K562 (cell line): ENCODE data around the gene G6PD. TPM values are rescaled to one million over a fixed set of nuclear protein-coding genes. Genes with fewer than 3 reads are reported as not detected.

Experiments used
- ATF3 ChIP-seq, 2 experiments: fragments of 450-650 bp in 1 of 2; sonication (generic) in 1 of 2; formaldehyde crosslinking in 1 of 2; IDR thresholded peaks in 1 of 2; conservative IDR thresholded peaks in 1 of 2; 2 replicates each; pipeline versions ENCODE4 v1.6.1 to v1.8.1; 2016 to 2023; ENCODE audit warnings: mild to moderate bottlenecking in 2 of 2, moderate library complexity in 2 of 2, inconsistent platforms in 1 of 2, missing genetic modification reagents in 1 of 2
- CAMTA2 ChIP-seq: fragments of 250-450 bp; sonication (Bioruptor Pico); conservative IDR thresholded peaks from 2 replicates; pipeline ENCODE4 v1.5.1; 2022
- CBFB ChIP-seq: sonication (generic); formaldehyde crosslinking; IDR thresholded peaks from 2 replicates; pipeline ENCODE4 v1.4.0; 2020; ENCODE audit warnings: mild to moderate bottlenecking, missing genetic modification reagents
- CBX3 ChIP-seq, 2 experiments: IDR thresholded peaks; 1 replicate in 1 of 2; 2 replicates in 1 of 2; pipeline ENCODE4 v1.6.1; 2012; ENCODE audit warnings: inconsistent platforms in 2 of 2, low read length in 2 of 2, borderline replicate concordance in 1 of 2, control low read depth in 1 of 2
- ESRRA ChIP-seq: fragments of 450-650 bp; IDR thresholded peaks from 2 replicates; pipeline ENCODE4 v1.6.1; 2014; ENCODE audit warnings: low read depth, mild to moderate bottlenecking, moderate library complexity, borderline replicate concordance
- FOXK2 ChIP-seq, 2 experiments: fragments of 450-650 bp; IDR thresholded peaks in 1 of 2; conservative IDR thresholded peaks in 1 of 2; 2 replicates each; pipeline ENCODE4 v1.6.1; 2016; ENCODE audit warnings: low read depth in 2 of 2, mild to moderate bottlenecking in 1 of 2
- HDAC3 ChIP-seq: fragments of 450-650 bp; IDR thresholded peaks from 2 replicates; pipeline ENCODE4 v1.6.1; 2018; ENCODE audit warnings: borderline replicate concordance, mild to moderate bottlenecking, moderate library complexity; ENCODE audit not compliant: partially characterized antibody
- MAFF ChIP-seq: IDR thresholded peaks from 2 replicates; pipeline ENCODE4 v1.6.1; 2012; ENCODE audit warnings: low read length, improper control_type of control experiment
- MAFK ChIP-seq: IDR thresholded peaks from 2 replicates; pipeline ENCODE4 v1.6.1; 2011; ENCODE audit warnings: low read length, improper control_type of control experiment
- MCM2 ChIP-seq: fragments of 450-650 bp; IDR thresholded peaks from 2 replicates; pipeline ENCODE4 v1.6.1; 2017; ENCODE audit warnings: low read depth, mild to moderate bottlenecking
- PTTG1 ChIP-seq: fragments of 450-650 bp; IDR thresholded peaks from 2 replicates; pipeline ENCODE4 v1.6.1; 2016; ENCODE audit warnings: low read depth, mild to moderate bottlenecking, missing genetic modification characterization, missing compliant biosample characterization
- RBM39 ChIP-seq: fragments of 200-400 bp; formaldehyde crosslinking; optimal IDR thresholded peaks from 2 replicates; pipeline ENCODE3; 2018; ENCODE audit warnings: low read depth, low read length
- SNAPC5 ChIP-seq: fragments of 250-450 bp; sonication (Bioruptor Pico); IDR thresholded peaks from 2 replicates; pipeline ENCODE4 v1.8.0; 2021; ENCODE audit warnings: moderate library complexity, mild to moderate bottlenecking, inconsistent platforms
- SP2 ChIP-seq: IDR thresholded peaks from 2 replicates; pipeline ENCODE4 v1.6.1; 2011; ENCODE audit warnings: mild to moderate bottlenecking, low read depth, low read length, moderate library complexity; ENCODE audit not compliant: poor library complexity, severe bottlenecking; ENCODE audit errors: extremely low read depth
- TARDBP ChIP-seq: fragments of 450-650 bp; IDR thresholded peaks from 2 replicates; pipeline ENCODE4 v1.6.1; 2016
- XRCC3 ChIP-seq: fragments of 450-650 bp; IDR thresholded peaks from 2 replicates; pipeline ENCODE4 v1.6.1; 2017; ENCODE audit warnings: mild to moderate bottlenecking, moderate library complexity
- ZNF23 ChIP-seq: fragments of 250-450 bp; sonication (Bioruptor Pico); IDR thresholded peaks from 2 replicates; pipeline ENCODE4 v1.4.0; 2020; ENCODE audit warnings: mild to moderate bottlenecking
- ZNF444 ChIP-seq: fragments of 250-450 bp; sonication (Bioruptor Pico); IDR thresholded peaks from 2 replicates; pipeline ENCODE4 v1.4.0; 2020; ENCODE audit warnings: mild to moderate bottlenecking, moderate library complexity
- ZNF668 ChIP-seq: fragments of 250-450 bp; sonication (Bioruptor Pico); IDR thresholded peaks from 2 replicates; pipeline ENCODE4 v1.8.0; 2022; ENCODE audit warnings: mild to moderate bottlenecking, inconsistent platforms
- ZNF740 ChIP-seq, 3 experiments: fragments of 200-800 bp in 1 of 3; sonication (Bioruptor generic) in 1 of 3; sonication (generic) in 1 of 3; formaldehyde crosslinking in 1 of 3; IDR thresholded peaks; 2 replicates each; pipeline versions ENCODE4 v1.6.1 to v1.8.0; 2016 to 2022; ENCODE audit warnings: mild to moderate bottlenecking in 2 of 3, missing compliant biosample characterization in 2 of 3, missing genetic modification characterization in 2 of 3, missing genetic modification reagents in 1 of 3
- polyA plus RNA-seq, 8 experiments: library from polyadenylated mRNA; depleted of rRNA in 4 of 8; stranded (reverse) in 5 of 8; unstranded in 3 of 8; fragments of >200 nt; fragmentation: Nextera tagmentation in 2 of 8; fragmentation: Illumina TruSeq in 1 of 8; extraction: Ambion mirVana in 2 of 8; extraction: Trizol in 1 of 8; gene quantifications; 2 replicates each; pipeline versions ENCODE4 v1.2.1 to v1.2.3, GENCODE V29; 2011 to 2014; ENCODE audit warnings: inconsistent platforms in 1 of 8, missing spikeins in 1 of 8
- total RNA-seq, 7 experiments: library from RNA; depleted of rRNA in 6 of 7; stranded (reverse); fragments of >200 nt in 6 of 7; fragmentation: Illumina TruSeq in 2 of 7; extraction: Trizol in 2 of 7; gene quantifications; 2 replicates each; pipeline versions ENCODE4 v1.2.1 to v1.2.3, GENCODE V29; 2011 to 2021; ENCODE audit warnings: low replicate concordance in 1 of 7
- TF ChIP-seq, protein P1 (sequence below): fragments of 450-650 bp; IDR thresholded peaks from 2 replicates; pipeline ENCODE4 v1.6.1; 2016
- TF ChIP-seq, protein P2 (sequence below), 2 experiments: IDR thresholded peaks in 1 of 2; conservative IDR thresholded peaks in 1 of 2; 2 replicates each; pipeline ENCODE4 v1.6.1; 2016; ENCODE audit warnings: low read depth in 2 of 2, mild to moderate bottlenecking in 1 of 2, missing compliant biosample characterization in 1 of 2, missing genetic modification characterization in 1 of 2, moderate library complexity in 1 of 2

G6PD gene
- total and polyA plus RNA-seq, 9 of the 15 experiments (the other 6 are each of a cell fraction or from before 2014, with no cell fraction given) = 2.9 to 222 (median 66.4) TPM

- TF ChIP-seq, protein P1, sequence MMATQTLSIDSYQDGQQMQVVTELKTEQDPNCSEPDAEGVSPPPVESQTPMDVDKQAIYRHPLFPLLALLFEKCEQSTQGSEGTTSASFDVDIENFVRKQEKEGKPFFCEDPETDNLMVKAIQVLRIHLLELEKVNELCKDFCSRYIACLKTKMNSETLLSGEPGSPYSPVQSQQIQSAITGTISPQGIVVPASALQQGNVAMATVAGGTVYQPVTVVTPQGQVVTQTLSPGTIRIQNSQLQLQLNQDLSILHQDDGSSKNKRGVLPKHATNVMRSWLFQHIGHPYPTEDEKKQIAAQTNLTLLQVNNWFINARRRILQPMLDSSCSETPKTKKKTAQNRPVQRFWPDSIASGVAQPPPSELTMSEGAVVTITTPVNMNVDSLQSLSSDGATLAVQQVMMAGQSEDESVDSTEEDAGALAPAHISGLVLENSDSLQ = 0 out of 2 replicates have a peak, but pooled peaks have one; percentile 15
- TF ChIP-seq XRCC3 (no peak), ZNF668 (CRISPR knock-in tag) (no peak), TARDBP (no peak), SP2 (no peak), FOXK2 (conservative IDR thresholded peaks at IDR 0.05 in 1 of 2, IDR thresholded peaks at IDR 0.05 in 1 of 2; ENCODE audit: low read depth in 2 of 2) (no peak), ZNF444 (CRISPR knock-in tag) (no peak), MCM2 (no peak), CAMTA2 (CRISPR knock-in tag) (0 out of 2 replicates have a peak, but pooled peaks have one; percentile 42), ZNF740 (CRISPR knock-in tag; IDR thresholded peaks at IDR 0.05) (no peak), ZNF740 (tag; IDR thresholded peaks at IDR 0.05) (no peak), CBFB (CRISPR knock-in tag) (no peak), RBM39 (no peak), MAFF (no peak), CBX3 (IDR thresholded peaks at IDR 0.05; ENCODE audit: borderline replicate concordance in 1 of 2, low read length in 2 of 2) (no peak), SNAPC5 (CRISPR knock-in tag) (no peak), ATF3 (IDR thresholded peaks at IDR 0.05) (no peak), ATF3 (CRISPR knock-in tag; conservative IDR thresholded peaks at IDR 0.05) (no peak), PTTG1 (tag) (no peak), HDAC3 (no peak), ZNF23 (no peak), MAFK (no peak), ESRRA (no peak; the same call in 1 of the 2 replicates)
- TF ChIP-seq, protein P2, sequence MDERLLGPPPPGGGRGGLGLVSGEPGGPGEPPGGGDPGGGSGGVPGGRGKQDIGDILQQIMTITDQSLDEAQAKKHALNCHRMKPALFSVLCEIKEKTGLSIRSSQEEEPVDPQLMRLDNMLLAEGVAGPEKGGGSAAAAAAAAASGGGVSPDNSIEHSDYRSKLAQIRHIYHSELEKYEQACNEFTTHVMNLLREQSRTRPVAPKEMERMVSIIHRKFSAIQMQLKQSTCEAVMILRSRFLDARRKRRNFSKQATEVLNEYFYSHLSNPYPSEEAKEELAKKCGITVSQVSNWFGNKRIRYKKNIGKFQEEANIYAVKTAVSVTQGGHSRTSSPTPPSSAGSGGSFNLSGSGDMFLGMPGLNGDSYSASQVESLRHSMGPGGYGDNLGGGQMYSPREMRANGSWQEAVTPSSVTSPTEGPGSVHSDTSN (CRISPR knock-in tag; IDR thresholded peaks at IDR 0.05; ENCODE audit: low read depth) = no peak
- TF ChIP-seq, protein P2 (tag; conservative IDR thresholded peaks at IDR 0.05; ENCODE audit: low read depth) = no peak
Measured at GRCh38 chrX:154515966-154516655, 30.5 kb downstream of the G6PD start, which contains the start of gene FAM3A (continued).
